GM23248 (cell line): ENCODE results near the gene F13B.

Experiments
- EZH2 ChIP-seq: fragments of 200-600 bp; sonication (generic); IDR thresholded peaks from 2 replicates; pipeline ENCODE4 v1.6.1; 2018; ENCODE audit warnings: antibody characterized with exemption, mild to moderate bottlenecking; ENCODE audit not compliant: insufficient read depth, poor library complexity, severe bottlenecking
- EZH2phosphoT487 ChIP-seq: fragments of 200-600 bp; sonication (generic); IDR thresholded peaks from 2 replicates; pipeline ENCODE4 v1.6.1; 2018; ENCODE audit warnings: antibody characterized with exemption, moderate library complexity, mild to moderate bottlenecking, low read depth; ENCODE audit not compliant: insufficient read depth

GRCh38 chr1:197116156-197116555 lies 49.1 kb upstream of the F13B start:
- no peak for TF ChIP-seq EZH2
- no peak for TF ChIP-seq EZH2phosphoT487
